ENCODE data around the gene OR2S2.
"Not testable (repeated sequence)": the region's sequence is repeated elsewhere in the genome, so short reads cannot be mapped to it uniquely, and the experiment has no call there.

The OR2S2 gene

GRCh38 chr9:35934069-35934468, 23.9 kb downstream of the OR2S2 start:
- not testable (repeated sequence) for DNase-seq

GRCh38 chr9:35933550-35934067, 24.3 kb downstream of the OR2S2 start:
- no peak for DNase-seq

GRCh38 chr9:35932735-35933134, 25.2 kb downstream of the OR2S2 start:
- no peak for DNase-seq

GRCh38 chr9:35930989-35931388, 27.0 kb downstream of the OR2S2 start:
- DNase-seq = no peak

DNA sequence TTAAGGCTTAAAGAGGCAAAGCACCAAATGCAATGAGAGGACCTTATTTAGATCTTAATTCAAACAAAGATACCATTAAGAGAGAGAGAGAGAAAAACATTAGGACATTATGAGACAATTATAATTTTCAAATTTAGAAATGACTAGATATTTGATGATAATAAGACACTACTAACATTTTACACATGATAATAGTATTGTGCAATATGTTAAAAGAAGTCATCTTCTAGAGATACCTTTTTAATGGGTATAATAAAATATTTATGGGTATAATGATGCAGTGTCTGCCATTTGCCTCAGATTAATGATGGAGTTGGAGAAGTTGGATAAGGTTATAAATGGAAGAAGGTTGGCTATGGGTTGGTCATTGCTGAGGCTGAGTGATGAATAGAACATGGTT, 27.4 kb downstream of the OR2S2 start:
- no peak for DNase-seq

DNA sequence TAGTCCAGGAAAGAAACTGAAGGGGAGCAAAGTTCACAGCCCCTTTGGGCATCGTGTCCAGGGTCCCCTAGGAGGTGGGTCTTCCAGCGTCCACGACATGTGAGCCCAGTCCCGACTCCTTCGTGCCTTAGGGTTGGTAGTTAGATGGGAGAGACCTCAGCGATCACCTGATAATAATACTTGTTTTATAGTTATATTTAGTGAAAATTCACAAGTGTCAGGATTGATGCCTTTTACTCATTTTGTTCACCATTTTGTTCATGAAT, 28.6 kb downstream of the OR2S2 start:
- no peak for DNase-seq

- DNase-seq = no peak
Measured at GRCh38 chr9:35928591-35929452, 29.1 kb downstream of the OR2S2 start.

DNA sequence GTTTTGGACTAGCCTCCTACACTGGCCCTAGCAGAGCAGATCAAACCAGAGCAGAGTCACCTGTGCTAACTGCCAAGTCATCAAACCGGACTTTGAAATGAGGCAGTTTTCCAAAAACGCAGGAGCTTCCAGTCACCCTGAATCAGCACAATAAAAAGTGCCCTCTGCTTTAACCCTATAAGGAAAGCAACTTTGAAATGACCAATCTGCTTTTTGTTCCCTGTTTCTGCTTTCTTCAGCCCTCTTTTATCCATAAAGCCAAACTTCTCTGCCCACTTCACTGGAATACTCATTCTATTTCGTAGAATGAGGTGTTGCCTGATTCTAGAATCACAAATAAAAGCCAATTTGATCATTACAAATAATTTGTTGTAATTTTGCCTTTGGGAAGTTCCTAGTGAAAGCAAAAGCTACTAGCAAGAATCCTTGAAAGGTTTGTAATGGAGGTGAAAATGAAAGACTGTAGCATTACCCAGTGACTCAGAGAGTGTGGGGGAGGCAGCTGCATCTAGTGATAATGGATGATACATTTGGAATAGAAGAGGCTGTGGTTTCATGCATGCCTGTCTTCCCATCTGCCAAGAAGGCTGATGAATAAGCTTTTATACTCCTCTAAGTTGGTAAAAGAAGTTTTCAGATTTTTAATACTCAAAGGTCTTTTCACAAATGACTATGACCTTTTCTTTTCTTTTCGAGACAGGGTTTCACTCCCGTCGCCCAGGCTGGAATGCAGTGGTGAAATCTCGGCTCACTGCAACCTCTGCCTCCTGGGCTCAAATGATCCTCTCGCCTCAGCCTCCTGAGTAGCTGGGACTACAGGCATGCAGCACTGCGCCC, 33.8 kb downstream of the OR2S2 start:
- DNase-seq = peak in 12 of 58 donors; percentile 13 to 61 (median 24)

- DNase-seq = no peak
Measured at GRCh38 chr9:35923598-35923926, 34.4 kb downstream of the OR2S2 start.

- no peak for DNase-seq
Measured at GRCh38 chr9:35920051-35920620, 37.8 kb downstream of the OR2S2 start.

DNA sequence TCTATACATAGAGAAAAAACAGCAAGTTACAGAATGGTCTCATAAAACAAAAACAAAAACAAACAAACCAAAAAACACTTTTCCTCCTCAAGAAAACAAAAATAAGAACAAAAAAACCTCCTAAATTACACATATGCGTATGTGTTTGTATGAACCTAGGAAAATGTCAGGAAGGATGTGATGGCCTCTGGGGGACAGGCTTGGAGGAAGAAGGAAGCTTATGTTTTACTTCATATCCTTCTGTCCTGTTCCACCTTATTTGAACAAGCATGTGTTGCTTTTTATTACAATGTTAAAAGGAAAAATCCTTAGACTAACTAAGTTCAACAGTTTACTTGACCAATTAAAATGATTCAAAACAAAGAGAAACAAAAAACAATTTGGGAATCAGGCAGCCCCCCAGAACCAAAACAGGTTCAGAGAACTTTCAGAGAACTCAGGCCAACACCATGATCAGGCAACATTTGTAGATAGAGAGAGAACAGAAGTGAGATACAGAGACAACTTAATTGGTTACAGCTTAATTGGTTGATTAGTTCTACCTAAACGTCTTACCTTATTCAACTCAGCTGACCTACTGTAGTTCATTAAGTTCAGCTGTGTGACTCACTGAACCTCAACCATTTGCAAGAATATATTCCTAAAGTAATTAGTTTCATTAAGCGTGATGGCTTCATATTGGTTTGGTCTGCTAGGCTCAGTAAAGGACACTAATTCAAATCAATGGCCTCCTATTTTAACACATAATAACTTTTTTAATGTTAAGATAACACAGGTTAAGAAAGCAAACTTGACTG, 38.5 kb downstream of the OR2S2 start:
- no peak for DNase-seq

- DNase-seq = no peak
Measured at GRCh38 chr9:35918780-35919179, 39.2 kb downstream of the OR2S2 start.

DNA sequence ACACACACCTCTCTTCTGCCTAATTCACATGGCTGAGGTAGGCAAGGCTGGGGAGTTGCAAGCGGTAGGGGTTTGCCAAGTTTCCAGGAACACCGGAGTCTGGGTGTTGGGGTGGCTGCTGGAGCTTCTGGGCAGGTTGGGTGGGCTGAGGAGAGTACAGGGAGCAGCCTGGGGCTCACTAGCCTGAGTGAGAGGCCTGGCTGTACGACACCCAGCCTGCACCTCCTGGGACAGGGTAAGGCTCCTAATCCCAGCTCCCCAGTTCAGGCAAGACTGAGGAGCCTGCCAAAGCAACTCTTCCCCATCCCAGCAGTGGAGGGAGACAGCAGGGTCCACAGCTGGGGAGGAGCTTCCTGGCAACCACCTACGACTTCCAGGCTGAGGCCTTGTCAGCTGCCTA, 40.7 kb downstream of the OR2S2 start:
- DNase-seq = no peak

- no peak for DNase-seq
Measured at GRCh38 chr9:35915681-35916294, 42.2 kb downstream of the OR2S2 start.

DNA sequence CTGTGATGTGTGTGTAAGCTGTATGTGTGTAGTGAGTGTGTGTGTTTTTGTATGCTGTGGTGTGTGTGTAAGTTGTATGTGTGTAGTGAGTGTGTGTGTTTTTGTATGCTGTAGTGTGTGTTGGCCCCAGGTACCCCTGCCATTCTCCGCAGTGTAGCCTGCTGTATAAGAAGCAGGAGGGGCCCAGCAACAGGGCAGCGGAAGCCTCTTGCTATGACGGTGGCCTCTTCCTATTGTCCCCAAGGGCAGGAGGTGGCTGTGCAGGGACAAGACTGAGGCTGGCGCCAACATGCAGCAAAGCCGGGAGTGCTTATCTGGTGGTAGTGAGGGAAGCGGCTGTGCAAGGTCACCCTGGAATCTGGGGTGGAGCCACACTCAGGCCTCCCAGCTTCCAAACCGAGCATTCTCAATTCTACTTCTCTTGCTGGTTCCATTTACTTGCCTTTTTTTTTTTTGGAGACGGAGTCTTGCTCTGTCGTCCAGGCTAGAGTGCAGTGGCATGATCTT, 43.6 kb downstream of the OR2S2 start:
- DNase-seq = no peak

DNA sequence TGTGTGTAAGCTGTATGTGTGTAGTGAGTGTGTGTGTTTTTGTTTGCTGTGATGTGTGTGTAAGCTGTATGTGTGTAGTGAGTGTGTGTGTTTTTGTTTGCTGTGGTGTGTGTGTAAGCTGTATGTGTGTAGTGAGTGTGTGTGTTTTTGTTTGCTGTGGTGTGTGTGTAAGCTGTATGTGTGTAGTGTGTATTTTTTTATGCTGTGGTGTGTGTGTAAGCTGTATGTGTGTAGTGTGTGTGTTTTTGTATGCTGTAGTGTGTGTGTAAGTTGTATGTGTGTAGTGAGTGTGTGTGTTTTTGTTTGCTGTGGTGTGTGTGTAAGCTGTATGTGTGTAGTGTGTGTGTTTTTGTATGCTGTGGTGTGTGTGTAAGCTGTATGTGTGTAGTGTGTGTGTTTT, 44.5 kb downstream of the OR2S2 start:
- DNase-seq = not testable (repeated sequence)

GRCh38 chr9:35912791-35913400, 45.1 kb downstream of the OR2S2 start:
- no peak for DNase-seq

DNA sequence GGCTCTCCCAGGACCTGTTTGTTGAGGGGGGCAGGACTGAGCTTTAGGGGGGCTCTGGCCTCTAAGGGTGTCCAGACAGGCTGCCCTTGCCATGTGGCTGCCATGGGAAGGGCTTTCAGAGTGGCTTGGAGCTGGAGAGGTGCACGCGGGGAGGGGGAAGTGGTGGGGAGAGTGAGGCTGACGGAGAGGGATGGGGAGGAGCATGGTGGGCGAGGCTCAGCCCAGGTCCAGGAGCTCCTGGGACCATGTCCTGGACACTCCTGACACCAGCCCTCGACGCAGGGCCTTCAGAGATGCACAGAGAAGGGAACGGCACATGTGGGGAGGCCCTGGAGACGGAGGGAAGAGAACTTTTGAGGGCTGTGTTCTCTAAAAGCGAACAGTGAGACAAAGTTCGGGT, 46.3 kb downstream of the OR2S2 start:
- DNase-seq = no peak

GRCh38 chr9:35910613-35911359, 47.2 kb downstream of the OR2S2 start:
- DNase-seq = no peak

All from anterior cingulate cortex (tissue), 58 donors.